ENCODE data around the gene STK17A. TPM values are rescaled to one million over a fixed set of nuclear protein-coding genes. Genes with fewer than 3 reads are reported as not detected.
"Not testable (repeated sequence)": the region's sequence is repeated elsewhere in the genome, so short reads cannot be mapped to it uniquely, and the experiment has no call there.

The STK17A gene
- total and polyA plus RNA-seq, 4 donors, result 11.7 to 34.7 (median 22.0) TPM

GRCh38 chr7:43626695-43627094 is 43.8 kb downstream of the STK17A start:
- Histone ChIP-seq H3K27ac (ENCODE audit: low read depth in 1 of 2, low read length in 1 of 2) (no peak overlapping the region), H3K36me3 (ENCODE audit: control insufficient read depth in 4 of 4, insufficient read depth in 4 of 4, low read length in 4 of 4) (peaks cover 0 to 28% (median 6%) of the 10 kb centered on the region in 4 donors), H3K4me1 (ENCODE audit: control insufficient read depth in 5 of 5, insufficient read depth in 5 of 5, low read length in 5 of 5) (no peaks in the 10 kb centered on the region), H3K9me3 (ENCODE audit: control insufficient read depth in 4 of 4, insufficient read depth in 3 of 4, low read length in 3 of 4) (no peaks in the 10 kb centered on the region), H3K9ac (ENCODE audit: insufficient read depth in 1 of 2, low read length in 2 of 2) (no peak overlapping the region), H3K27me3 (ENCODE audit: control insufficient read depth in 3 of 3, insufficient read depth in 3 of 3, low read length in 2 of 3) (no peaks in the 10 kb centered on the region), H3K4me3 (no peak overlapping the region)
- no peak for DNase-seq
- no peak for TF ChIP-seq CTCF (IDR thresholded peaks at IDR 0.05; ENCODE audit: control extremely low read depth, extremely low read depth)
- WGBS, 2 donors, result 65 to 86% methylated on average over 2 of the region's 2 CpGs
- no peak for ATAC-seq (ENCODE audit: insufficient read depth, low FRiP score)

GRCh38 chr7:43627798-43628197 is 44.9 kb downstream of the STK17A start:
- WGBS, 2 donors, result 85 to 94% methylated on average over 3 of the region's 3 CpGs
- not testable (repeated sequence) for ATAC-seq (ENCODE audit: insufficient read depth, low FRiP score); H3K27me3 ChIP-seq (ENCODE audit: control insufficient read depth in 3 of 3, insufficient read depth in 3 of 3, low read length in 2 of 3); H3K4me1 ChIP-seq (ENCODE audit: control insufficient read depth in 5 of 5, insufficient read depth in 5 of 5, low read length in 5 of 5); H3K9ac ChIP-seq (ENCODE audit: insufficient read depth in 1 of 2, low read length in 2 of 2); H3K4me3 ChIP-seq; H3K9me3 ChIP-seq (ENCODE audit: control insufficient read depth in 4 of 4, insufficient read depth in 3 of 4, low read length in 3 of 4); H3K27ac ChIP-seq (ENCODE audit: low read depth in 1 of 2, low read length in 1 of 2); DNase-seq
- peaks cover 0 to 26% (median 8%) of the 10 kb centered on the region in 4 donors for H3K36me3 ChIP-seq (ENCODE audit: control insufficient read depth in 4 of 4, insufficient read depth in 4 of 4, low read length in 4 of 4)

GRCh38 chr7:43628431-43628830 is 45.5 kb downstream of the STK17A start:
- DNase-seq, result no peak
- TF ChIP-seq CTCF (IDR thresholded peaks at IDR 0.05; ENCODE audit: control extremely low read depth, extremely low read depth), result no peak
- peaks cover 0 to 27% (median 13%) of the 10 kb centered on the region in 4 donors for H3K36me3 ChIP-seq (ENCODE audit: control insufficient read depth in 4 of 4, insufficient read depth in 4 of 4, low read length in 4 of 4)
- no peak overlapping the region for H3K9ac ChIP-seq (ENCODE audit: insufficient read depth in 1 of 2, low read length in 2 of 2)
- no peak overlapping the region for H3K27ac ChIP-seq (ENCODE audit: low read depth in 1 of 2, low read length in 1 of 2)
- H3K9me3 ChIP-seq (ENCODE audit: control insufficient read depth in 4 of 4, insufficient read depth in 3 of 4, low read length in 3 of 4), result no peaks in the 10 kb centered on the region
- H3K27me3 ChIP-seq (ENCODE audit: control insufficient read depth in 3 of 3, insufficient read depth in 3 of 3, low read length in 2 of 3), result no peaks in the 10 kb centered on the region
- 89 to 100% methylated on average over 2 of the region's 2 CpGs for WGBS, 2 donors
- ATAC-seq (ENCODE audit: insufficient read depth, low FRiP score), result no peak
- H3K4me1 ChIP-seq (ENCODE audit: control insufficient read depth in 5 of 5, insufficient read depth in 5 of 5, low read length in 5 of 5), result no peaks in the 10 kb centered on the region
- no peak overlapping the region for H3K4me3 ChIP-seq

GRCh38 chr7:43629857-43630256 is 46.9 kb downstream of the STK17A start:
- Histone ChIP-seq H3K9me3 (ENCODE audit: control insufficient read depth in 4 of 4, insufficient read depth in 3 of 4, low read length in 3 of 4) (no peaks in the 10 kb centered on the region), H3K4me1 (ENCODE audit: control insufficient read depth in 5 of 5, insufficient read depth in 5 of 5, low read length in 5 of 5) (peaks cover 0 to 4% (median 0%) of the 10 kb centered on the region in 5 donors), H3K4me3 (no peak overlapping the region), H3K27ac (ENCODE audit: low read depth in 1 of 2, low read length in 1 of 2) (no peak overlapping the region), H3K27me3 (ENCODE audit: control insufficient read depth in 3 of 3, insufficient read depth in 3 of 3, low read length in 2 of 3) (no peaks in the 10 kb centered on the region), H3K36me3 (ENCODE audit: control insufficient read depth in 4 of 4, insufficient read depth in 4 of 4, low read length in 4 of 4) (peaks cover 5 to 23% (median 15%) of the 10 kb centered on the region in 4 donors), H3K9ac (ENCODE audit: insufficient read depth in 1 of 2, low read length in 2 of 2) (no peak overlapping the region)
- 79 to 83% methylated on average over 6 of the region's 6 CpGs for WGBS, 2 donors
- DNase-seq (no peak), ATAC-seq (ENCODE audit: insufficient read depth, low FRiP score) (no peak)
- no peak for TF ChIP-seq CTCF (IDR thresholded peaks at IDR 0.05; ENCODE audit: control extremely low read depth, extremely low read depth)
